ENCODE measurements around the gene FBF1. TPM values are rescaled to one million over a fixed set of nuclear protein-coding genes. Genes with fewer than 3 reads are reported as not detected.

The FBF1 gene
- total RNA-seq, 4 donors from 2014 or later: 2.5 to 6.4 (median 5.8) TPM

DNA sequence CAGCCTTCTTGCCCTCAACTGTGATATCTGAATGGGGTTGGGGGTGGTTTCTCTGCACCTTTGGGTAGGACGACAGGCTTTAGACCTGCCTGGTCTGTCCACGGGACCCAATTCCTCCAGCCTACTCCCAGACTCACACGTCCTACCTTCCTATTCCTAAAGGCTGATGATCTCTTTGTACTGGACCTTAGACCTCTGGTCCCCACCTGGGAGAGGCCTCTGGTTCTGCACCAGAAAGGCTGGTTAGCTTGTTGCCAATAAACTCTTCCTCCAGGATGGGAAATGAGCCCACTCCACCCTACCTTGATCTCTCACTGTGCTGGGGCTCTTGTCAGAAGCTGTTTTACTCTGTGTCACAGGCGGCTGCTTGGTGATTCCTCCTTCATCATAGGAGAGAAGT, 14.4 kb downstream of the FBF1 start:
- no peak for ATAC-seq
- no peaks in the 10 kb centered on the region for H3K36me3 ChIP-seq
- H3K4me1 ChIP-seq: no peaks in the 10 kb centered on the region
- no peak for DNase-seq
- intact Hi-C loops (cut with DNase I; ENCODE audit: low total_unique reads) (no loop called here), in situ Hi-C loops (cut with MboI; ENCODE audit: low sequenced_read_pairs in 4 of 4) (no loop called here)
- no peak overlapping the region for H3K27ac ChIP-seq
- TF ChIP-seq, protein P1, sequence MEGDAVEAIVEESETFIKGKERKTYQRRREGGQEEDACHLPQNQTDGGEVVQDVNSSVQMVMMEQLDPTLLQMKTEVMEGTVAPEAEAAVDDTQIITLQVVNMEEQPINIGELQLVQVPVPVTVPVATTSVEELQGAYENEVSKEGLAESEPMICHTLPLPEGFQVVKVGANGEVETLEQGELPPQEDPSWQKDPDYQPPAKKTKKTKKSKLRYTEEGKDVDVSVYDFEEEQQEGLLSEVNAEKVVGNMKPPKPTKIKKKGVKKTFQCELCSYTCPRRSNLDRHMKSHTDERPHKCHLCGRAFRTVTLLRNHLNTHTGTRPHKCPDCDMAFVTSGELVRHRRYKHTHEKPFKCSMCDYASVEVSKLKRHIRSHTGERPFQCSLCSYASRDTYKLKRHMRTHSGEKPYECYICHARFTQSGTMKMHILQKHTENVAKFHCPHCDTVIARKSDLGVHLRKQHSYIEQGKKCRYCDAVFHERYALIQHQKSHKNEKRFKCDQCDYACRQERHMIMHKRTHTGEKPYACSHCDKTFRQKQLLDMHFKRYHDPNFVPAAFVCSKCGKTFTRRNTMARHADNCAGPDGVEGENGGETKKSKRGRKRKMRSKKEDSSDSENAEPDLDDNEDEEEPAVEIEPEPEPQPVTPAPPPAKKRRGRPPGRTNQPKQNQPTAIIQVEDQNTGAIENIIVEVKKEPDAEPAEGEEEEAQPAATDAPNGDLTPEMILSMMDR (IDR thresholded peaks at IDR 0.05 in 4 of 5, conservative IDR thresholded peaks at IDR 0.05 in 1 of 5): no peak
- TF ChIP-seq POLR2A (IDR thresholded peaks at IDR 0.05): no peak
- H3K9me3 ChIP-seq: no peaks in the 10 kb centered on the region
- H3K27me3 ChIP-seq: no peaks in the 10 kb centered on the region
- no peak overlapping the region for H3K4me3 ChIP-seq

DNA sequence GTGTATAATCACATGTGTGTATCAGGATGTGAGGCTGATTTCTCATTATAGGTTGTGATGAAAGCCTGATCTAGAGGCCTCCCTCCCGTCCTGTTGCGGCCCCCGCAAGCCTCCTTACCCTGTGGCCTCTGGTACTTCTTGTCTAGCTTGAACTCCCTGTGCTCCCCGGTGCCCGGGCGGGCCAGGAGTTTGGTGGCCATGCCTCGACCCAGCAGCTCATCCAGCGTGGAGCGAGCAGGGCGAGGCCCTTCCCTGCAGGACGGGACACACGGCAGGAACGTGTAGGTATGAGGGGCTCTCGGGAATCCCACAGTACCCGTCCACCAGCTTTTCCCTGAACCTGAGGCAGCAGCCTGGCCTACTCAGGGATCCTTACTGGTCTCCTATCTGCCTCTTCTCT, 14.9 kb downstream of the FBF1 start:
- DNase-seq: no peak
- H3K4me3 ChIP-seq: no peak overlapping the region
- H3K27ac ChIP-seq: no peak overlapping the region
- in situ Hi-C loops (cut with MboI; ENCODE audit: low sequenced_read_pairs in 4 of 4): no loop called here
- H3K4me1 ChIP-seq: no peaks in the 10 kb centered on the region
- no peaks in the 10 kb centered on the region for H3K9me3 ChIP-seq
- no peaks in the 10 kb centered on the region for H3K27me3 ChIP-seq
- TF ChIP-seq, protein P1 (IDR thresholded peaks at IDR 0.05 in 4 of 5, conservative IDR thresholded peaks at IDR 0.05 in 1 of 5): no peak
- no peak for TF ChIP-seq POLR2A (IDR thresholded peaks at IDR 0.05)
- no peaks in the 10 kb centered on the region for H3K36me3 ChIP-seq
- intact Hi-C loops (cut with DNase I; ENCODE audit: low total_unique reads): no loop called here
- ATAC-seq: no peak

DNA sequence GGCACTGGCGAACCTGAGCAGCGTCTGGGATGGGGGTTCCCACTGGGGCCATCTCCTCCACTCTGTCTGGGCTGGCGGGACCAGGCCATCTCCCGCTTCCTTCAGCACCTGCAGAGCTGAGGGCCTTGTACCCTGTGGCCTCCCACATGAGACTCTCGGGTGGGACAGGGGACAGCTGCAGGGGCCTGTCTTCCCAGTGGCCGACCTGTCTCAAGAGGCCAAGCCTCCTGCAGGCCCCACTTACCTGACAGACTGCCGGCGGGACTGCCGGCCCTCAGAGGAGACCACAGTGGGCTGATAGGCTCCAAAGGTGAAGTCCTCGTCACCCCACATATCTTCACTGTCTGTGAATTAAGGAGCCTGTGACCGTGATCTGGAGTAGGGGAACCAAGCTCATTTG, 15.7 kb downstream of the FBF1 start:
- no peaks in the 10 kb centered on the region for H3K27me3 ChIP-seq
- no peaks in the 10 kb centered on the region for H3K9me3 ChIP-seq
- no peaks in the 10 kb centered on the region for H3K36me3 ChIP-seq
- DNase-seq: no peak
- in situ Hi-C loops (cut with MboI; ENCODE audit: low sequenced_read_pairs in 4 of 4) (no loop called here), intact Hi-C loops (cut with DNase I; ENCODE audit: low total_unique reads) (no loop called here)
- no peaks in the 10 kb centered on the region for H3K4me1 ChIP-seq
- no peak overlapping the region for H3K27ac ChIP-seq
- no peak for ATAC-seq
- no peak for TF ChIP-seq POLR2A (IDR thresholded peaks at IDR 0.05)
- TF ChIP-seq, protein P1 (IDR thresholded peaks at IDR 0.05 in 4 of 5, conservative IDR thresholded peaks at IDR 0.05 in 1 of 5): no peak
- H3K4me3 ChIP-seq: no peak overlapping the region

DNA sequence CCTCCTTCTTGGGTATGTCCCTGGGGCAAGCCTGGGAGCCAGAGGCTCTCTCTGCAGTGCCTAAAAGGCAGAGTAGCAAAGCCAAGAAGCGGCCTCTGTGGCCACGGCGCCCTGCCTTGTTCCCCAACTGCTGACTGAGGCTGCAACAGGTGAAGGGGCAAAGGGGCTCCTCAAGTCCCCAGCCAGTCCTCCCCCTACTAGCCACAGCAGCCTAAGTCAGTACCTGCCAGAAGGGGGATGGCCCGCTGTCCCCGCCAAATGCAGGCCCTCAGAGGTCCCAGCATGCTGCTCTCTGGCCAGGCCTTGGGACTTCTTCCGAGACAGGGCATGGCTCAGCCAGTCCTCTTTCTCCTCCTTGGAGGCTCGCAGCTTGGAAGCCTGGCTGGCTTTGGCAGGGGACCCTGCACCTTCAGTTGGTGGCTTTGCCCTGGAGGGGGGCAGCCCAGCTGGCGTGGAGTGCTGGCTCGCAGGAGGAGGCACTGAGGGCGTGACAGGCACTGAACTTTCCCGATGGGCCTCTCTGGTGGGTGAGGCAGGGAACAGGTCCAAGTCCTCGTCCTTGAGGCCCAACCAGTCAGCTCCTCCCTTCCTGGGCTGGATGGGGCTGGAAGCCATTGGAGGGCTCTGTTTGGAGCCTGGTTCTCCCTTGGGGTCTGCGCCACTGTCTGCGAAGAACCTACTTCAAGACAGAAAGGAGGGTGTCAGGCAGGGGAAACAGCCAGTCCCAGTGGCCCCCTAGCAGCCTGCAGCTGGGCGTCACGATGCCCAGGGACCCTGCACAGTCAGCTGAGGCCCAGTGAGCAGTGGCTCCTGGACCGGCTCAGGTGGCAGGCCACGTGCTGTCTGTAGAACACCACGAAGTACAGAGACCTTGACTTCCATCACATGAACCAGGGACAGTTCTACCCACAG, 17.6 kb downstream of the FBF1 start:
- Histone ChIP-seq H3K9me3 (no peaks in the 10 kb centered on the region), H3K36me3 (no peaks in the 10 kb centered on the region), H3K27me3 (no peaks in the 10 kb centered on the region), H3K4me1 (no peaks in the 10 kb centered on the region), H3K27ac (no peak overlapping the region), H3K4me3 (no peak overlapping the region)
- intact Hi-C loops (cut with DNase I; ENCODE audit: low total_unique reads): no loop called here
- DNase-seq (no peak), ATAC-seq (no peak)
- TF ChIP-seq POLR2A (IDR thresholded peaks at IDR 0.05): no peak
- in situ Hi-C loops (cut with MboI; ENCODE audit: low sequenced_read_pairs in 4 of 4): no loop called here

DNA sequence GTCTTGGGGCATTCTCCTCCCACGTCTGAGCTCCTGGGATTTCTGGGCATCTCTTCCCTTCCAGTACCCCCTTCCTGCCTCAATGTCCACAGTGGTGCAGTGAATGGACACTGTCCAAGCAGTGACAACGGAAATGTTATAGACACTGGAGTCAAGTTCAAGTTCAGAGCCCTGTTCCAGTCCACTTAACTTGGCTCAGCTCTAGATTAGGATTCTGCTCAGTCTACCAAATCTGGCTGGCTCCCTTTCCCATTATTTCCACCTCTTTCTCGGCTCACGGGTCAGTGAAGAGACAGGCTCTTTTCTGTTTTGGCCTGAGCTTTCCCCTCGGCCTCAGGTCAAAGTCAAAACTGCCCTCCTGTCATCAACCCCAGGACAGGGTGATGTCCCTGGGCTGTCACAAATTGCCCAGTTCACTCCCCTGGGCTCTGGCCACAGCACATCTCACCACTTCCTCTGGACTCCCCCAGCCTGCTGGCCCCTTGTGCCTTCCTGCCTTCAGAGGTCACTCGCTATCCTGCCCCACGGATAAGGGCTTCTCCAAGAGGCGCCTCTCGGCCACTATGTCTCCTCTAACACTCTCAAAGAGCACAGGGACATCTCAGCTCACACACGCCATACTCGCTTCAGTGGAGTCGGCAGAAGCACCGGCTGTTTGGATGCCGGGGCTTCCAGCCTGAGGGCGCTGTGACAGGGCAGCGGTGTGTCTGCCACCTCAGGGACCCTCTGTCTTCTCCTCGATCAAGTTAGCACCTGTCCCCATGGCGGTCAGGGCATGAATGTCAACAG, 18.5 kb downstream of the FBF1 start:
- no peaks in the 10 kb centered on the region for H3K36me3 ChIP-seq
- H3K27me3 ChIP-seq: no peaks in the 10 kb centered on the region
- no peaks in the 10 kb centered on the region for H3K4me1 ChIP-seq
- no peak overlapping the region for H3K4me3 ChIP-seq
- intact Hi-C loops (cut with DNase I; ENCODE audit: low total_unique reads) (no loop called here), in situ Hi-C loops (cut with MboI; ENCODE audit: low sequenced_read_pairs in 4 of 4) (no loop called here)
- no peak for DNase-seq
- ATAC-seq: no peak
- no peak overlapping the region for H3K27ac ChIP-seq
- H3K9me3 ChIP-seq: no peaks in the 10 kb centered on the region
- TF ChIP-seq, protein P1 (IDR thresholded peaks at IDR 0.05 in 4 of 5, conservative IDR thresholded peaks at IDR 0.05 in 1 of 5): no peak
- no peak for TF ChIP-seq POLR2A (IDR thresholded peaks at IDR 0.05)
